ENCODE data around the gene LYZ. TPM values are rescaled to one million over a fixed set of nuclear protein-coding genes. Genes with fewer than 3 reads are reported as not detected.

Gene LYZ
- total RNA-seq, 2 experiments from 2014 or later, result not detected

GRCh38 chr12:69329669-69330428, 18.3 kb upstream of the LYZ start:
- intact Hi-C loops (cut with DNase I, micrococcal nuclease), result loop anchor here (2.0 to 10.0 kb wide), 2 partner anchors 175 kb away; no protein-coding TSS in a partner anchor
- no peaks in the 10 kb centered on the region for H3K36me3 Mint-ChIP-seq (ENCODE audit: low read depth)
- POLR2A ChIA-PET, result interaction anchor here (0.5 kb wide), 1 partner anchor 37 kb away, joined by 3 read pairs; no protein-coding TSS in a partner anchor
- CTCF ChIA-PET, result interaction anchor here (1.1 to 2.4 kb wide), 7 partner anchors 13 to 241 kb away, joined by 3 to 15 read pairs (median 5); no protein-coding TSS in a partner anchor
- peaks cover 38% of the 10 kb centered on the region for H3K4me1 Mint-ChIP-seq
- peak overlapping the region; percentile 72 for H3K4me3 Mint-ChIP-seq
- no peaks in the 10 kb centered on the region for H3K27me3 Mint-ChIP-seq
- ATAC-seq (peak; percentile 48), DNase-seq (peak; percentile 36)
- peak overlapping the region; percentile 82 for H3K27ac Mint-ChIP-seq
- no peaks in the 10 kb centered on the region for H3K9me3 Mint-ChIP-seq (ENCODE audit: low read depth)

GRCh38 chr12:69330475-69331473, 17.4 kb upstream of the LYZ start:
- DNase-seq (peak; percentile 72), ATAC-seq (peak; percentile 78)
- intact Hi-C loops (cut with DNase I, micrococcal nuclease), result loop anchor here (1.0 to 10.0 kb wide), 3 partner anchors 27 to 176 kb away; no protein-coding TSS in a partner anchor
- H3K4me1 Mint-ChIP-seq, result peaks cover 36% of the 10 kb centered on the region
- peak overlapping the region; percentile 72 for H3K4me3 Mint-ChIP-seq
- CTCF ChIA-PET, result interaction anchor here (0.6 to 2.4 kb wide), 12 partner anchors 12 to 240 kb away, joined by 3 to 15 read pairs (median 4); no protein-coding TSS in a partner anchor
- no peaks in the 10 kb centered on the region for H3K9me3 Mint-ChIP-seq (ENCODE audit: low read depth)
- H3K27me3 Mint-ChIP-seq, result no peaks in the 10 kb centered on the region
- POLR2A ChIA-PET, result interaction anchor here (0.5 to 1.3 kb wide), 5 partner anchors 12 to 522 kb away, joined by 3 to 5 read pairs (median 3); no protein-coding TSS in a partner anchor
- no peaks in the 10 kb centered on the region for H3K36me3 Mint-ChIP-seq (ENCODE audit: low read depth)
- peak overlapping the region; percentile 82 for H3K27ac Mint-ChIP-seq

- Mint-ChIP-seq H3K4me1 (peaks cover 36% of the 10 kb centered on the region), H3K27ac (peak overlapping the region; percentile 82), H3K4me3 (peak overlapping the region; percentile 72), H3K9me3 (ENCODE audit: low read depth) (no peaks in the 10 kb centered on the region), H3K36me3 (ENCODE audit: low read depth) (no peaks in the 10 kb centered on the region), H3K27me3 (no peaks in the 10 kb centered on the region)
- intact Hi-C loops (cut with DNase I, micrococcal nuclease), result loop anchor here (1.0 to 10.0 kb wide), 3 partner anchors 26 to 177 kb away; no protein-coding TSS in a partner anchor
- CTCF ChIA-PET, result interaction anchor here (0.6 to 2.4 kb wide), 6 partner anchors 18 to 177 kb away, joined by 3 to 15 read pairs (median 3); no protein-coding TSS in a partner anchor
- DNase-seq, result no peak
- ATAC-seq, result no peak
- POLR2A ChIA-PET, result interaction anchor here (0.6 to 1.3 kb wide), 3 partner anchors 12 to 523 kb away, joined by 3 to 4 read pairs (median 3); no protein-coding TSS in a partner anchor
Observed at GRCh38 chr12:69331519-69331908, 16.7 kb upstream of the LYZ start.

GRCh38 chr12:69331909-69332684, 16.1 kb upstream of the LYZ start:
- ATAC-seq (no peak), DNase-seq (no peak)
- POLR2A ChIA-PET, result interaction anchor here (0.6 to 1.3 kb wide), 2 partner anchors 13 to 256 kb away, joined by 3 to 4 read pairs; no protein-coding TSS in a partner anchor
- Mint-ChIP-seq H3K36me3 (ENCODE audit: low read depth) (no peaks in the 10 kb centered on the region), H3K4me1 (peaks cover 36% of the 10 kb centered on the region), H3K27me3 (no peaks in the 10 kb centered on the region), H3K9me3 (ENCODE audit: low read depth) (no peaks in the 10 kb centered on the region), H3K27ac (peak overlapping the region; percentile 82), H3K4me3 (peak overlapping the region; percentile 72)
- CTCF ChIA-PET, result interaction anchor here (0.6 to 2.4 kb wide), 3 partner anchors 18 to 407 kb away, joined by 3 to 15 read pairs (median 4); no protein-coding TSS in a partner anchor
- intact Hi-C loops (cut with DNase I, micrococcal nuclease), result loop anchor here (1.0 to 10.0 kb wide), 3 partner anchors 25 to 177 kb away; no protein-coding TSS in a partner anchor

- no peaks in the 10 kb centered on the region for H3K36me3 Mint-ChIP-seq (ENCODE audit: low read depth)
- H3K27me3 Mint-ChIP-seq, result no peaks in the 10 kb centered on the region
- intact Hi-C loops (cut with DNase I, micrococcal nuclease), result loop anchor here in 1 of 2 experiments (10.0 kb wide), 1 partner anchor 178 kb away; no protein-coding TSS in a partner anchor
- ATAC-seq, result no peak
- DNase-seq, result no peak
- CTCF ChIA-PET, result interaction anchor here (0.6 to 1.9 kb wide), 2 partner anchors 17 to 407 kb away, joined by 3 to 4 read pairs; no protein-coding TSS in a partner anchor
- no peak overlapping the region for H3K4me3 Mint-ChIP-seq
- H3K27ac Mint-ChIP-seq, result no peak overlapping the region
- POLR2A ChIA-PET, result interaction anchor here (0.7 kb wide), 1 partner anchor 9 kb away, joined by 3 read pairs; no protein-coding TSS in a partner anchor
- no peaks in the 10 kb centered on the region for H3K9me3 Mint-ChIP-seq (ENCODE audit: low read depth)
- peaks cover 36% of the 10 kb centered on the region for H3K4me1 Mint-ChIP-seq
Observed at GRCh38 chr12:69332815-69333358, 15.3 kb upstream of the LYZ start.

- no peak overlapping the region for H3K4me3 Mint-ChIP-seq
- intact Hi-C loops (cut with DNase I, micrococcal nuclease), result loop anchor here in 1 of 2 experiments (10.0 kb wide), 1 partner anchor 179 kb away; no protein-coding TSS in a partner anchor
- H3K4me1 Mint-ChIP-seq, result peaks cover 28% of the 10 kb centered on the region
- ATAC-seq, result no peak
- H3K27ac Mint-ChIP-seq, result no peak overlapping the region
- ChIA-PET POLR2A (no interaction called here), CTCF (interaction anchor here (0.6 to 1.3 kb wide), 6 partner anchors 9 to 109 kb away, joined by 3 to 5 read pairs (median 3); no protein-coding TSS in a partner anchor)
- no peaks in the 10 kb centered on the region for H3K9me3 Mint-ChIP-seq (ENCODE audit: low read depth)
- no peaks in the 10 kb centered on the region for H3K27me3 Mint-ChIP-seq
- H3K36me3 Mint-ChIP-seq (ENCODE audit: low read depth), result no peaks in the 10 kb centered on the region
- DNase-seq, result no peak
Observed at GRCh38 chr12:69334158-69334557, 14.0 kb upstream of the LYZ start.

- Mint-ChIP-seq H3K9me3 (ENCODE audit: low read depth) (no peaks in the 10 kb centered on the region), H3K4me1 (peaks cover 10% of the 10 kb centered on the region), H3K4me3 (no peak overlapping the region), H3K27ac (no peak overlapping the region), H3K36me3 (ENCODE audit: low read depth) (no peaks in the 10 kb centered on the region), H3K27me3 (no peaks in the 10 kb centered on the region)
- POLR2A ChIA-PET, result no interaction called here
- no peak for DNase-seq
- CTCF ChIA-PET, result interaction anchor here (1.3 kb wide), 1 partner anchor 303 kb away, joined by 4 read pairs; no protein-coding TSS in a partner anchor
- intact Hi-C loops (cut with DNase I, micrococcal nuclease), result loop anchor here in 1 of 2 experiments (10.0 kb wide), 1 partner anchor 183 kb away; no protein-coding TSS in a partner anchor
- peak; percentile 44 for ATAC-seq
Observed at GRCh38 chr12:69337311-69338090, 10.7 kb upstream of the LYZ start.

GRCh38 chr12:69338120-69338859, 9.9 kb upstream of the LYZ start:
- ATAC-seq, result no peak
- ChIA-PET CTCF (interaction anchor here (1.3 kb wide), 1 partner anchor 302 kb away, joined by 4 read pairs; no protein-coding TSS in a partner anchor), POLR2A (no interaction called here)
- Mint-ChIP-seq H3K4me1 (peaks cover 4% of the 10 kb centered on the region), H3K27me3 (no peaks in the 10 kb centered on the region), H3K27ac (no peak overlapping the region), H3K36me3 (ENCODE audit: low read depth) (no peaks in the 10 kb centered on the region), H3K4me3 (no peak overlapping the region), H3K9me3 (ENCODE audit: low read depth) (no peaks in the 10 kb centered on the region)
- intact Hi-C loops (cut with DNase I, micrococcal nuclease), result loop anchor here in 1 of 2 experiments (10.0 kb wide), 1 partner anchor 183 kb away; no protein-coding TSS in a partner anchor
- DNase-seq, result no peak

- H3K9me3 Mint-ChIP-seq (ENCODE audit: low read depth), result no peaks in the 10 kb centered on the region
- no peak overlapping the region for H3K27ac Mint-ChIP-seq
- no peaks in the 10 kb centered on the region for H3K36me3 Mint-ChIP-seq (ENCODE audit: low read depth)
- ChIA-PET CTCF (interaction anchor here (1.3 kb wide), 1 partner anchor 301 kb away, joined by 4 read pairs; no protein-coding TSS in a partner anchor), POLR2A (no interaction called here)
- H3K27me3 Mint-ChIP-seq, result no peaks in the 10 kb centered on the region
- intact Hi-C loops (cut with DNase I, micrococcal nuclease), result loop anchor here in 1 of 2 experiments (10.0 kb wide), 1 partner anchor 184 kb away; no protein-coding TSS in a partner anchor
- DNase-seq (no peak), ATAC-seq (no peak)
- no peak overlapping the region for H3K4me3 Mint-ChIP-seq
- H3K4me1 Mint-ChIP-seq, result peaks cover 4% of the 10 kb centered on the region
Observed at GRCh38 chr12:69338936-69339335, 9.2 kb upstream of the LYZ start.

Measured in activated CD4-positive, alpha-beta T cell treated with anti-CD3 and anti-CD28 coated beads for 36 hours (primary cell).